Epidermal melanocyte (primary cell): ENCODE data around the gene MANEA.

ENCODE experiments used
- DNase-seq: peaks from one replicate; pipeline ENCODE4 v3.0.0; 2011; ENCODE audit warnings: low spot score; ENCODE audit not compliant: insufficient read length

The MANEA gene

DNA sequence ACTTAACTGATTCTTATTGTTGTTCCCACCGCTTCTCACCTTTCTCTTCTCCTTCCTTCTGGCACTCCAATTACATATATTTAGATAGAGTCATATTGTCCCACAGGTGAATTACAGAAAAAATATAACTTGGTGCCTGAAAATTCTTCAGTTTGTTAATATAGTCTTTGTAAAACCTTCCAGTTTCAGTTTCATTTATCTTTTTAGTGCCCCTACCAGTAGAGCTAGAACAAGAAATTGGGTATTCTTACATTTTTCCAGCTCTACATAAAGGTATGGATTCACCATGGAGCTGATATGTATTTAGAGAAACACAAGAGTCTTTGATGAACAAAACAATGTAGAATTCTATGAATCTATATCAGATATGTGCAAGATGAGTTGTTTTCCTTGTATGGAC is 10.7 kb downstream of the MANEA start:
- DNase-seq, result no peak

DNA sequence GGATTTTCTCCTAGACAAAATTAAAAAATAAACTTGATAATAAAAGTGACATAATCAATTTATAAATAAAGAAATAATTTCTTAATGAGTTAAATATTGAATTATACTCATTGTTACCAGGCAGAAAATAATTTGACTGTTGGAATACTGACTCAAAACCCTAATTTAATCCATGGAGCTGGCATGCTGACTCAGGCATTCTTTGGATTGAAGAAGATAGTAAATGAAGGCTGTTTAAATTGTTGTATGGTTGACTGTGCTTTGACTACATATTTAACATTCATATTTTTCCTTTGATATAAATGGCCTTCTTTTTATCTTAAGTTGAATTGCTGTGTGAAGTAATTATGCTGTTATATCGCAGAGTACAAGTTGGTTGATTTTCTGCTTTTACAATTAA is 11.7 kb downstream of the MANEA start:
- no peak for DNase-seq

DNA sequence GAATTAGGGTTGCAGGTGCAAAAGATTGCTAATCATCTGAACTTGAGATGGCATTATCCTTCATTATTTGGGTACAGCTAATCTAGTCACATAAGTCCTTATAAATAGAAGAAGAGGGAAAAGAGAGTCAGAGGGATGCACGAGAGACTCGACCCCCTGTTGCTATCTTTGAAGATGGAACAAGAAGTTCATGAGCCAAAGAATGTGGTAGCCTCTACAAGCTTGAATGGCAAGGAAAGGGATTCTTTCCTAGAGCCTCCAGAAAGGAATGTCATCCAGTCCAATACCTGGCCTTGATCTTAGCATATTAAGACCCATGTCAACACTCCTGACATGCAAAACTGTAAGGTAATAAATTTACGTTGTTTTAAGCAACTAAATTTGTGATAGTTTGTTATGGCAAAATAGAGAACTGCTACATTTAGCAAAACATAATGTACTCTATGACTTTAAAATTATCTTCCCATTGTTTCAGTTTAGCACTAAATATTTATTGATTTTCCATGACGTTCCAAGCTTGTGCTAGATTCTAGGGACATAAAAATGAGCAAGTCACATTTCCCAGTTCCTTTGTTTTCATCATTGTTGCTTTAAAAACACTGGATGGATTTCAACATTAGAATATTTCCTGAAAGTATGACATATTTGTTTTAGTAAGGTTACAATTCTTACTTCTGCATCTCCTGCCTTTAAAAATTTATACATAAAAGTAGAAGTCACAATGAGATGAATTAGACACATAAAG is 12.7 kb downstream of the MANEA start:
- DNase-seq, result no peak

DNA sequence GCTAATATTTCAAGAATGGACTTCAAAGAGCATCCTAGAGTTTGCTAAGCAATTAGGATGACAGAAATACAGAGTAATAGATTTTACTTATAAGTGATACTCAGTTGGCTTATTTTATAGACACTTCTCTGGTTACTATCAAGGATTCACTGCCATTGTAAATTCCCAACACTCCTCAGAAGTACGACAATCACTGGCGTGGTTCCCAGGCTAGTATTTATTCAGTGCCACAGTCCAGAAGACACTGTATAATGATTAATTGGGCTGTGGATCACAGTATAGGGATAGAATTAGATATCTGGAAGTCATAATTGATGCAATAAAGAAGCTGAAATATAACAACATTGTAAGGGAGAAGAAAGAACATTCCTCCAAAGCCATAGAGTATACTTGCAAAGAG is 15.7 kb downstream of the MANEA start:
- no peak for DNase-seq

DNA sequence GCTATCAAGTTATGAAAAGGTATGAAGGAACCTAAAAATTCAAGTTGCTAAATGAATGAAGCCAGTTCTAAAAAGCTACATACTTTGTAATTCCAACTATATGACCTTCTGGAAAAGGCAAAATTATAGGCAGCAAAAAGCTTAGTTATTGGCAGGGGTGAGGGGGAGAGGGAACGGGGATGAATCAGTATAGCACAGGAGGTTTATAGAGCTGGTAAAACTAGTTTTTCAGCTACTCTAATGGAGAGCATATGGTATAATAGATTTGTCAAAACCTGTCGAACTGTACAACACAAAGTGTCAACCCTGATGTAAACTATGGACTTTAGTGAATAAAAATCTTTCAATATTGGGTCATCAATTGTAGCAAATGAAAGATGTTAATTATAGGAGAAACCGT is 18.7 kb downstream of the MANEA start:
- no peak for DNase-seq

DNA sequence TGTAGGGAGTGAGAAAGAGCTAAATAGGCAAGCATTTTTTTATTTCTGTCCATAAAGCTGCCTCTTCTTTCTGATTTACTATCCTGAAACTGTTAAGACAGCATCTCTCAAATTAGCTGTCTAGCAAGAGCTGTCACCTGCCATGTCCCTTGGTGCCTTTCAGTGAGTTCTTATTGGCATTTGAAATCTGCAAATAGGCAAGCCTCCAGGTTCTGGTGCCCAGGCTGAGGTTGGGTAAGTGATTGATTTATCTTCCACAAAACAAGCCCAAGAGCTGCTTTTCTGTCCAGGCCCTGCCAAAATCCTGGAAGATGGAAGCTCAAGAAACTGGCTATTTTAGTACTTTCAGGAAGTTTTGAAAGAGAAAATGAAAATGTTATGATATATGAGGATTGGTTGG is 22.4 kb downstream of the MANEA start:
- no peak for DNase-seq

DNA sequence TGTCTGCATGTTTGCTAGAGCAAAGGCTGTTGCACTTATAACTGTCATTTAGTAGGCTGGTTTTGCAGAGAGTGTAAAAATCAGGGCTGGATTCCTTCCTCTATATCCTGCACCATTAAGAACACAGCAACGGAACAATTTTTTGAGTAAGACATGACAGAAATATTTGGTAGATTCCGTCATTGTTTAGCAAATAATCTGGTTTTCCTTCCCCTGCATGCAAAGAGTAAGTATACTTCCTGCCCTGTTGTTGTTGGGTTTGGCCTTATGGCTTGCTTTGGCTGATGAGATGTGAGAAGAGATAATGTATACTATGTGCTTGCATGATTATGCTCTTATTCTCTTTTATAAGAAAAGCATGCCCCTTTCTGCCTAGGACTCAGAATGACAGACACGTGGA is 23.8 kb downstream of the MANEA start:
- no peak for DNase-seq

DNA sequence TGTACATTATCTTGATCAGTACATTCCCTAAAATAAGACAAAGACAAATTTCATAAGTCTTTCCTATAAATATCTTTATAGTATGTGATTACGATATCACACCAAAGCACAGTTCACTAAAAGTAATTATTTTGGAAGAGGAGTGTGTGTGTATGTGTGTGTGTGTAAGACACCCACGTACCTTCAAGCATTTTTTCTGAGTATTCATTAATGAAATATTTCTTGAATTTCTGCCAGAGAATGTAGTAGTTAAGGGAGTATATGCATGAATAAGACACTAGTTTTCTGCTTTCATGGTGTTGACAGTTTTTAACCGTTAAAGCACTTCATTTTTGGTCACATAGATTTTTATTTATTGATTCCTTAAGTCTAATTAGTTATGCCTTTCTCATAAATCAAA is 36.8 kb downstream of the MANEA start:
- DNase-seq, result no peak

DNA sequence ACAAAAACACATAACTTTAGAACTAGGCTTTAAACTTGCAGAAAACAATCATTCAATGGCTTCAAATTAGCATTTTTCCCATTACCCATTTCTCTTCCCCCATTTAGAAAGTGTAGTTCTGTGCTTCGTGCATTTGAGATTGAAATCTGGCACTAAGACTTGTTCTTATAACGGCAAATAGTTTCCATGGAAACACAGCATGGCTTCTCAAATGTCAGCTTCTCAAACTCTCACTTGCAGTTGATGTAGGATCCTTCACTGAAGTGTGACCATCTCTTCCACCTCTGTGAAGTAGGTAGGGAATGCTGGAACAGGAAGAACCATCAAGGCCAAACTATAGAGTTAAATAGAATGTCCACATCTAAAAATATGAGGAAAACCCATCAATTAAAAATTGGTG is 52.2 kb downstream of the MANEA start:
- no peak for DNase-seq

DNA sequence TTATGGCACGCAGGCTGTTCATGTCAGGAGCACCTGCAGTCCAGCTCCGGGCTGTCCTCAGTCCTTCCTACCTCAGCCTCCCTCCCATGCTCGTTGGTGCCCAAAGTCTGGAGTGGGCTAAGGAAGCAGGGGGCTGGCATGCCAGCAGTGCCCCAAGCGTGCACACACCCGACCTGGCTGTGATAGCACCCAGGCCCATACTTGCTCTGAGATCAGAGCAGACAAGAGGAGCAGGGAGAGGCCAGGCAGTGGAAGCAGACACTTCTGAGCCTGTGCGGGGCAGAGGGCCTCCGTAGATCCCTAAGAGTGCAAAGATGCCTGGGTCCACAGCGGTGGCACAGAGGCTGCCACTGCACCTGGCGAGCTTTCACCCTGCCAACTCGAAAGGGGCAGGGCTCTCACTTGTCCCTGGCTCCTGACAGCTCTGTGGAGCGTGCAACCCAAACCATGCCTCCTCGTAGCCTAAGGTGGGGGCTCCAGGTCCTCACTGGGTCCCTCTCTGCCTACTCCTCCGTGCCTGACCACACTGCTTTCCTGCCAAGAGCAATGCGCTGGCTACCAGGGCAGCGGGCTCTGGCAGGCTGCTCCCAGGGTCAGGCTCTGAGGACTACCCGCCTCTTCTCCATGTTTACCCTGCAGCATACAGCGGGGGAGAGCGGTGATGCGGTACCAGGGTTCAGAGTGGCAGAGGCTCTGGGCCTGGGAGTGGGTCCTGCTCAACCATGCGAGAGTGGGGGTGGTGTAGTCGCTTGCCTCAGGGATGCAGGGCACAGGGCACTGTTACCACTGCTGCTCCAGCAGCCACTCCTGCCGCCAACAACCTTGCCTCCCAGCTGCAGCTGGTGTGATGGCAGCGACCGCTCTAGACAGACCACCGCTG is 59.5 kb downstream of the MANEA start:
- DNase-seq, result no peak

DNA sequence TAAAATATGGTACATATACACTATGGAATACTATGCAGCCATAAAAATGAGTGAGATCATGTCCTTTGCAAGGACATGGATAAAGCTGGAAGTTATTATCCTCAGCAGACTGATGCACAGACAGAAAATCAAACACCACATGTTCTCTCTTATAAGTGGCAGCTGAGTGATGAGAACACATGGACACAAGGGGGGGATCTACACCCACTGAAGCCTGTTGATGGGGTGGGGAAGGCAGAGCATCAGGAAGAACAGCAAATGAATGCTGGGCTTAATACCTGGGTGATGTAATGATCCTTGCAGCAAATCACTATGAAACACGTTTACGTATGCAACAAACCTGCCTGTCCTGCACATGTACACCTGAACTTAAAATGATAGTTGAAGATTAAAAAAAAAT is 71.3 kb downstream of the MANEA start:
- no peak for DNase-seq

DNA sequence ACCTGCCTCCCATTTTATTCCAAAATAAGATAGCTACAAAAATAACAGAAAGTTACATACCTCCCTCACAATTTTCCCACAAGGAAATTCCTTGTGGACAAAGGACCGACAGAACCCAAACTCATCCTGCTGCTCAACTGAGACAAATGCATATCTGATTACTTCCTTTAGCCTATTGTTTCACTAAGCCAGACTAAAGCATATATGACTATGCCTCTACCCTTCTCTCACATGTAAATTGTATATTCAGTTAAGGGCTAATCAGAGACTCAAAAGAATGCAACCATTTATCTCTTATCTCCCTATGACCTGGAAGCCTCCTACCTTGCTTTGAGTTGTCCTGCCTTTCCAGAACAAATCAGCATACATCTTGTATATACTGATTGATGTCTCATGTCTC is 72.1 kb downstream of the MANEA start:
- DNase-seq, result no peak

DNA sequence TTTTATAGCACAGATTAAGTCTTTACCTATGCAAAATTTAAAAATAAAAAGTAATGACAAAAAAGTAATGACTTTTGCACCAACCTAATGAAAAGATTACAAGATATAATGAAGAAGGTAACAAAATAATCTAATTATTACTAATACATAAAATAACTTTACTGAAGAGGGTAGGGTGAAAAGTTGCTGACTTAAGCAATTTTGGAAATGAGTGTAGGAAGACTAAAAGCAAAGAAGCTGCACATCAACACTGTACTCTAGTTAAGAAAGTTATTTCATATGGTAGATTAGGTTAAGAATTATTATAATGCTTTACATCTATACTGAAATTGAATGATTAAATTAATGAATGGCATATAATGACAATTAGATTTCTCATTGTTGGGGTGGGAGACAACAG is 76.8 kb downstream of the MANEA start:
- DNase-seq, result no peak

DNA sequence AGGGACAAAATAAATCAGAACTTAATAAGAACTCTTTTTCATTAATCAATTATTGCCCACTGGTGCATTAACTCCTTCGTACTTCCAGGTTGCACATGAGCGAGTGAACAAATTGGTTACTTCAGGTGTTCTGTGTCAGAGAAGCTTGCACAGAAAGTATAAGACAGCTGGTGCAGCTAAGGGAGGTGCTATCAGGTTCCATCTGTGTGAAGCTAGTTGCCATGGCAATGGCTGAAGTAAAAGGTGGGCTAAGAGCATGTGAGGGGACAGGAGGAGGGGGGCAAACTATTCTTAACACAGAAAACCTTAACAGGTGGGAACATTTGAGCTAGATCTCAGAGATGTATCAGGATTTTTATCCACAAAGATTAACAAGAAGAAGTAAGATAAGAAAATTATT is 81.6 kb downstream of the MANEA start:
- no peak for DNase-seq
